Mesodermal cell (in vitro differentiated cells): ENCODE measurements around the gene CRMP1.
"Not testable (repeated sequence)": the region's sequence is repeated elsewhere in the genome, so short reads cannot be mapped to it uniquely, and the experiment has no call there.

ENCODE experiments used
- H3K27ac ChIP-seq: 2 replicates; pipeline ENCODE4 v1.7.0; 2013; ENCODE audit warnings: mild to moderate bottlenecking, low read depth, low read length, moderate library complexity; ENCODE audit not compliant: severe bottlenecking
- H3K36me3 ChIP-seq: 2 replicates; pipeline ENCODE4 v1.7.1; 2013; ENCODE audit warnings: mild to moderate bottlenecking, low read length, moderate library complexity; ENCODE audit not compliant: control insufficient read depth, insufficient read depth
- H3K4me1 ChIP-seq: one replicate; pipeline ENCODE4 v1.7.1; 2013; ENCODE audit warnings: mild to moderate bottlenecking, low read length; ENCODE audit not compliant: insufficient read depth, control insufficient read depth, poor library complexity, severe bottlenecking
- H3K4me3 ChIP-seq: 2 replicates; pipeline ENCODE4 v1.7.0; 2013; ENCODE audit warnings: low read length, control low read depth, mild to moderate bottlenecking; ENCODE audit not compliant: insufficient read depth, poor library complexity, severe bottlenecking; ENCODE audit errors: extremely low read depth
- H3K9me3 ChIP-seq: 2 replicates; pipeline ENCODE4 v1.7.1; 2013; ENCODE audit warnings: mild to moderate bottlenecking, low read length, moderate library complexity; ENCODE audit not compliant: control insufficient read depth
- WGBS, 2 experiments: methylation state at CpG; one replicate each; pipeline ENCODE4 v1.1.5; 2013; ENCODE audit warnings: missing lambda C conversion rate in 2 of 2; ENCODE audit not compliant: insufficient coverage in 2 of 2; 5-methylcytosine and 5-hydroxymethylcytosine counted together

The CRMP1 gene

DNA sequence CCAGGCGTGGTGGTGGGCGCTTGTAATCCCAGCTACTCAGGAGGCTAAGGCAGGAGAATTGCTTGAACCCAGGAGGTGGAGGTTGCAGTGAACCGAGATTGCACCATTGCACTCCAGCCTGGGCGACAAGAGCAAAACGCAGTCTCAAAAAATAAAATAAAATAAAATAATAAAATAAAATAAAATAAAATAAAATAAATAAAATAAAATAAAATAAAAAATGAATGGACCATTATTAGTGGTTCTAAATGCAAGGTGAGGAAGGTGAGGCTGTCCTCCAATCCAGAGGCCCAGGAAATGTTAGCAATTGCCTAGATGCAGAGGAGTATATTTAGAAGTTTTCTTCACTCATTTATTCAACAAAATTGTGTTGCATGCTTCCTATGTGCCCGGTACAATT is 55.4 kb downstream of the CRMP1 start:
- not testable (repeated sequence) for H3K4me3 ChIP-seq, H3K27ac ChIP-seq, H3K4me1 ChIP-seq, H3K9me3 ChIP-seq
- 68 to 90% methylated on average over 3 to 4 of the region's 6 CpGs for WGBS, 2 experiments
- peaks cover 90% of the 10 kb centered on the region for H3K36me3 ChIP-seq

DNA sequence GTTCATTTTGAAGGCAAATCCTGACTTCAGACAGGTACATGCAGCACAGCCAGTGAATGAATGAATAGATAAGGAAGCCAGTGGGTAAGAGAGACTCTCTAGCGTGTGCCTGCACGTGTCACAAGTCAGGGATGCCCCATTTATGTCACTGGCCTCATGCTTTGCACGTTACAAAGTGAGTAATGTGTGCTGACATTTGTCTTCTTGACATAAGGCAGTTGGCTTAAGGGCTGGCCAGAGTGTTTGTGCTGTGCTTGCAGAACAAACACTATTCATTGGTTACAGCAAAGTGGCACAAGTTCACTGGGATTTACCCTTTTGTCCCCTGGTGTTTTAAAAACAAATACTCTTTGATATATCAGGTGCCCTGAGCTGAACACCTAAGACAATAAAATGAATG is 55.9 kb downstream of the CRMP1 start:
- Histone ChIP-seq H3K36me3 (peaks cover 89% of the 10 kb centered on the region), H3K4me1 (no peaks in the 10 kb centered on the region), H3K27ac (no peak overlapping the region), H3K9me3 (no peaks in the 10 kb centered on the region), H3K4me3 (no peak overlapping the region)
- 64 to 67% methylated on average over 3 of the region's 3 CpGs for WGBS, 2 experiments

- Histone ChIP-seq H3K27ac (no peak overlapping the region), H3K9me3 (no peaks in the 10 kb centered on the region), H3K4me3 (no peak overlapping the region), H3K4me1 (no peaks in the 10 kb centered on the region), H3K36me3 (peaks cover 66% of the 10 kb centered on the region)
- WGBS, 2 experiments, result 93 to 98% methylated on average over 7 to 9 of the region's 11 CpGs
These were observed 64.9 kb downstream of the CRMP1 start for GRCh38 chr4:5828005-5828391.

DNA sequence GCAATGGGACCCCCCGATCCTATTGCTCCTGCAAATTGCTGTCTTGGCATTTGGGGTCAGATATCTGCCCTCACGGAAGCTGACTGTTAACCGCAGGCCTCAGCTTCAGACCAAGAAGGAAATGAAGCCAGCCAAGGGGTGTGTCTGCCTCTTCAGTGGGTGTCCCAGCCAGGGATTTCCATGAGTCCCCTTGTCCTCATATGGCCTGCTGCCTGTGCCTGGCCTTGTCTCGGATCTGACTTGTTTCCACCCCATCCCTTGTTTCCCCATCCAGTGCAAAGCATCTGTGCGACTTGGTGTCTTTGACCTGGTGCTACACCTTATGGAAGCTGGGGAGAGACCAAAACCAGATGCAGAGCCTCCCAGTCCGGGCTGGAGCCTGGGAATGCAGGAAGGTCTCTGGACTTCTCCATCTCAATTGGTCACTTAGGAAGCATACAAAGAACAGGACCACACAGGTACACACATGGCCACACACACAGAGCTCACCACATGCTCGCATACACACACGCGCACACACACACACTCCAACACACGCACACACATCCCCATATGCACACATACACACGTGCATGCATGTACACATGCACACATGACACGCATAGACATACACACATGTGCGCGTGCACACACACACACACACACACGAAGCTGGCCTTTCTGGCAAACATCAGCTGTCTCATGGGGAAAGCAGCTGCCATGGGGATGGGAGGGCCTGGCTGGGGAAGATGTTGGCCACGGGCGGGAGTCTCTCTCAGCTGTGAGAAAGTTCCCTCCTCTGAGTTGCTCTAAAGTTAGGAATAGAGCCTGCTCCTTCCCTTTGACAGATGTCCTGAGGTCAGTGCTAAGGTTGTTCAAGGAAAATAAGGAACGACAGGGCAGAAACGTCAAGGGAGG is 65.5 kb downstream of the CRMP1 start:
- Histone ChIP-seq H3K36me3 (peaks cover 64% of the 10 kb centered on the region), H3K4me3 (no peak overlapping the region), H3K4me1 (no peaks in the 10 kb centered on the region), H3K27ac (no peak overlapping the region), H3K9me3 (no peaks in the 10 kb centered on the region)
- WGBS, 2 experiments, result 89 to 93% methylated on average over 16 of the region's 19 CpGs

GRCh38 chr4:5826437-5827107 is 66.3 kb downstream of the CRMP1 start:
- Histone ChIP-seq H3K4me3 (no peak overlapping the region), H3K4me1 (no peaks in the 10 kb centered on the region), H3K9me3 (no peaks in the 10 kb centered on the region), H3K36me3 (peaks cover 66% of the 10 kb centered on the region), H3K27ac (no peak overlapping the region)
- 84 to 92% methylated on average over 4 to 5 of the region's 5 CpGs for WGBS, 2 experiments

- H3K4me1 ChIP-seq, result no peaks in the 10 kb centered on the region
- H3K36me3 ChIP-seq, result peaks cover 70% of the 10 kb centered on the region
- no peak overlapping the region for H3K4me3 ChIP-seq
- no peak overlapping the region for H3K27ac ChIP-seq
- H3K9me3 ChIP-seq, result no peaks in the 10 kb centered on the region
- WGBS, 2 experiments, result 91 to 94% methylated on average over 14 to 17 of the region's 19 CpGs
These were observed 67.4 kb downstream of the CRMP1 start for GRCh38 chr4:5825321-5826041.

GRCh38 chr4:5824635-5825034 is 68.3 kb downstream of the CRMP1 start:
- 63 to 85% methylated on average over 3 to 5 of the region's 6 CpGs for WGBS, 2 experiments
- H3K36me3 ChIP-seq, result peaks cover 78% of the 10 kb centered on the region

GRCh38 chr4:5824227-5824626 is 68.7 kb downstream of the CRMP1 start:
- no peak overlapping the region for H3K4me3 ChIP-seq
- no peaks in the 10 kb centered on the region for H3K4me1 ChIP-seq
- peaks cover 82% of the 10 kb centered on the region for H3K36me3 ChIP-seq
- no peak overlapping the region for H3K27ac ChIP-seq
- WGBS, 2 experiments, result 79 to 93% methylated on average over 3 to 4 of the region's 7 CpGs
- H3K9me3 ChIP-seq, result no peaks in the 10 kb centered on the region

More at GRCh38 chr4:5824635-5825034, 68.3 kb downstream of the CRMP1 start:
- no peak overlapping the region for H3K27ac ChIP-seq
- H3K9me3 ChIP-seq, result no peaks in the 10 kb centered on the region
- no peaks in the 10 kb centered on the region for H3K4me1 ChIP-seq
- H3K4me3 ChIP-seq, result no peak overlapping the region

- Histone ChIP-seq H3K27ac (no peak overlapping the region), H3K4me3 (no peak overlapping the region), H3K4me1 (no peaks in the 10 kb centered on the region), H3K9me3 (no peaks in the 10 kb centered on the region), H3K36me3 (peaks cover 82% of the 10 kb centered on the region)
- 98 to 99% methylated on average over 8 to 9 of the region's 10 CpGs for WGBS, 2 experiments
These were observed 69.2 kb downstream of the CRMP1 start for GRCh38 chr4:5823542-5824211.

- peaks cover 83% of the 10 kb centered on the region for H3K36me3 ChIP-seq
- no peak overlapping the region for H3K4me3 ChIP-seq
- H3K4me1 ChIP-seq, result no peaks in the 10 kb centered on the region
- H3K27ac ChIP-seq, result no peak overlapping the region
- H3K9me3 ChIP-seq, result no peaks in the 10 kb centered on the region
- 93 to 96% methylated on average over 3 of the region's 5 CpGs for WGBS, 2 experiments
These were observed 70.3 kb downstream of the CRMP1 start for GRCh38 chr4:5822619-5823018.
